B cell (primary cell): ENCODE data around the gene PCSK1N.

ENCODE experiments used
- CTCF ChIP-seq: fragments of 200-600 bp; IDR thresholded peaks from one replicate; pipeline ENCODE4 v1.8.0; 2022; ENCODE audit warnings: antibody characterized with exemption, mild to moderate bottlenecking
- EZH2 ChIP-seq: IDR thresholded peaks from 2 replicates; pipeline ENCODE4 v1.6.1; 2012; ENCODE audit warnings: borderline replicate concordance, low read depth, mild to moderate bottlenecking, moderate library complexity, low read length; ENCODE audit not compliant: insufficient read depth, poor library complexity, severe bottlenecking

DNA sequence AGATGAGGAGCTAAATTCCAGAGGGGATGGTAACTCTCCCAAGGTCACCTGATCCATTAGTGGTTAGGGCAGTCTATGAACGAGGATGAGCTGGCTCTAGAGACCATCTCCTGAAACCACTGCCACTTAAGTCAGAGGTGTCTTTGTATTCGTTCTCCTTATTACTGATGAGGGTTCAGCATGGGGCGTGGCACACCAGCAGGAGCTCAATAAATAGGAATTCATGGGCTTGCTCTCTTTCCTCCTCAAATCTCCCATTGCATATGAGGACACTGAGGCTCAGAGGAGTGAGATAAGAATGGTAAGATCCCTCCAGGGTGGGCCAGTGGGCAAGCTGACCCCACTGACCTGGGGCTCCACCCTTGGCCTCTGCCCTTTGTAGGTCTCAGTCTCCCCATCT is 50.7 kb downstream of the PCSK1N start:
- TF ChIP-seq CTCF (no peak), EZH2 (no peak)
